ENCODE data around the gene PRKAA2. TPM values are rescaled to one million over a fixed set of nuclear protein-coding genes. Genes with fewer than 3 reads are reported as not detected.

PRKAA2 gene
- total RNA-seq, 1 experiment from 2014 or later = 4.0 TPM

DNA sequence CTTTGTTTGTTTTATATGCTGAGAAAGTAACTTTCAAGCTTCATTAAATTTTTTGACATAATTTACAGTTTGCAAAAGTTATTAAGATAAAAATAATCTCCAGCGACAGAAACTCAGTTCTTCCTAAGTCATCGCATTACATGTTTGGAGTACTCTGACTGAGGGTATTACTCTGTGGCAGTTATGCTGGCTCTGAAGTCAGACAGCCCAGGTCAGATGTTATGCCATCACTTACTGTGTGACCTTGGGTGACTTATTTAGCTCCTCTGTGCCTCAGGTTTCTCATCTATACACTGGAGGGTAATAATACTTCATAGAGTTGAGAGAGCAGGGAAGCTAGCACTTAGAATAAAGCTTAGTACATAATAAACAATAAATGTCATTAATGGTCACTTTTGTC, 26.4 kb downstream of the PRKAA2 start:
- no CpG with 5 or more reads among the region's 2 CpGs for WGBS (ENCODE audit: extremely low coverage, insufficient read length, low lambda C conversion rate)
- H3K79me2 ChIP-seq (ENCODE audit: insufficient read depth, low read length) = no peaks in the 10 kb centered on the region

More for the DNA sequence above, 26.4 kb downstream of the PRKAA2 start:
- Histone ChIP-seq H3K79me1 (ENCODE audit: insufficient read depth, low read depth, low read length, poor library complexity, severe bottlenecking) (no peaks in the 10 kb centered on the region), H4K8ac (replicated peaks; ENCODE audit: insufficient read length, low read depth, low read length) (no peak overlapping the region), H3K4me1 (ENCODE audit: insufficient read depth, low read length) (no peaks in the 10 kb centered on the region), H3K27me3 (ENCODE audit: insufficient read depth, low read length) (no peaks in the 10 kb centered on the region), H3K27ac (ENCODE audit: insufficient read length, low read depth, low read length) (no peak overlapping the region), H3K9me3 (ENCODE audit: control insufficient read depth, low read depth, low read length) (no peaks in the 10 kb centered on the region), H3K4ac (ENCODE audit: low read depth, low read length) (no peak overlapping the region), H2BK5ac (ENCODE audit: insufficient read length, low read length) (no peak overlapping the region), H2BK120ac (ENCODE audit: low read depth, low read length, poor library complexity, severe bottlenecking) (no peak overlapping the region), H2BK15ac (ENCODE audit: low read depth, low read length) (no peak overlapping the region), H2BK12ac (ENCODE audit: insufficient read length, low read depth, low read length) (no peak overlapping the region), H3K23me2 (ENCODE audit: insufficient read length, low read depth, low read length, poor library complexity, severe bottlenecking) (no peaks in the 10 kb centered on the region), H3K9ac (ENCODE audit: extremely low read depth, insufficient read length, low read length) (no peak overlapping the region), H3K4me2 (ENCODE audit: insufficient read depth, insufficient read length, low read length) (no peak overlapping the region), H2AK5ac (ENCODE audit: insufficient read length, low read length) (no peak overlapping the region), H3K23ac (ENCODE audit: insufficient read length, low read depth, low read length) (no peak overlapping the region), H2AFZ (ENCODE audit: low read length) (no peak overlapping the region), H4K5ac (ENCODE audit: insufficient read length, low read depth, low read length) (no peak overlapping the region), H3K56ac (ENCODE audit: insufficient read length, low read depth, low read length) (no peak overlapping the region), H4K20me1 (ENCODE audit: control insufficient read depth, insufficient read depth, insufficient read length) (no peaks in the 10 kb centered on the region), H3K14ac (ENCODE audit: insufficient read depth, low read length) (no peak overlapping the region), H4K91ac (ENCODE audit: insufficient read length, low read depth, low read length) (no peak overlapping the region), H3K18ac (ENCODE audit: insufficient read length, low read depth, low read length) (no peak overlapping the region), H3T11ph (ENCODE audit: low read length) (no peak overlapping the region), H2BK20ac (ENCODE audit: low read depth, low read length, poor library complexity, severe bottlenecking) (no peak overlapping the region)
- DNase-seq = no peak
- H3K27ac Mint-ChIP-seq = no peak overlapping the region
- no peaks in the 10 kb centered on the region for H3K36me3 Mint-ChIP-seq (ENCODE audit: insufficient read depth in 1 of 3, low read depth in 3 of 3)
- no peak overlapping the region for H3K4me3 Mint-ChIP-seq
- H3K4me1 Mint-ChIP-seq = no peaks in the 10 kb centered on the region
- TF ChIP-seq, protein P1, sequence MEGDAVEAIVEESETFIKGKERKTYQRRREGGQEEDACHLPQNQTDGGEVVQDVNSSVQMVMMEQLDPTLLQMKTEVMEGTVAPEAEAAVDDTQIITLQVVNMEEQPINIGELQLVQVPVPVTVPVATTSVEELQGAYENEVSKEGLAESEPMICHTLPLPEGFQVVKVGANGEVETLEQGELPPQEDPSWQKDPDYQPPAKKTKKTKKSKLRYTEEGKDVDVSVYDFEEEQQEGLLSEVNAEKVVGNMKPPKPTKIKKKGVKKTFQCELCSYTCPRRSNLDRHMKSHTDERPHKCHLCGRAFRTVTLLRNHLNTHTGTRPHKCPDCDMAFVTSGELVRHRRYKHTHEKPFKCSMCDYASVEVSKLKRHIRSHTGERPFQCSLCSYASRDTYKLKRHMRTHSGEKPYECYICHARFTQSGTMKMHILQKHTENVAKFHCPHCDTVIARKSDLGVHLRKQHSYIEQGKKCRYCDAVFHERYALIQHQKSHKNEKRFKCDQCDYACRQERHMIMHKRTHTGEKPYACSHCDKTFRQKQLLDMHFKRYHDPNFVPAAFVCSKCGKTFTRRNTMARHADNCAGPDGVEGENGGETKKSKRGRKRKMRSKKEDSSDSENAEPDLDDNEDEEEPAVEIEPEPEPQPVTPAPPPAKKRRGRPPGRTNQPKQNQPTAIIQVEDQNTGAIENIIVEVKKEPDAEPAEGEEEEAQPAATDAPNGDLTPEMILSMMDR (conservative IDR thresholded peaks at IDR 0.05) = no peak
- H3K27me3 Mint-ChIP-seq (ENCODE audit: low read depth) = no peaks in the 10 kb centered on the region
- no peaks in the 10 kb centered on the region for H3K9me3 Mint-ChIP-seq

Data from H9 (cell line).